SK-N-SH treated with all-trans-retinoic acid at 6 μM for 48 hours (cell line): ENCODE data around the gene KRT83.

Experiments used
- ATAC-seq: fragments of 200-7000 bp; cut with Tn5 transposase; 3 replicates; pipeline ENCODE4 v1.9.1; 2020; ENCODE audit warnings: mild to moderate bottlenecking, moderate library complexity
- ARNTL ChIP-seq: fragments of 450-650 bp; formaldehyde crosslinking; IDR thresholded peaks from 2 replicates; pipeline ENCODE4 v1.5.0; 2020; ENCODE audit warnings: low read depth, mild to moderate bottlenecking, moderate library complexity, borderline replicate concordance
- BACH2 ChIP-seq: fragments of 250-450 bp; sonication (Bioruptor Pico); IDR thresholded peaks from 2 replicates; pipeline ENCODE4 v1.9.0; 2021; ENCODE audit warnings: mild to moderate bottlenecking, borderline replicate concordance
- CREB5 ChIP-seq: fragments of 250-450 bp; sonication (Bioruptor Pico); IDR thresholded peaks from 2 replicates; pipeline ENCODE4 v1.5.1; 2020; ENCODE audit warnings: low read depth, mild to moderate bottlenecking, moderate library complexity
- CSDC2 ChIP-seq: fragments of 250-450 bp; sonication (Bioruptor Pico); IDR thresholded peaks from 2 replicates; pipeline ENCODE4 v1.5.0; 2020; ENCODE audit warnings: mild to moderate bottlenecking, moderate library complexity
- CSRNP3 ChIP-seq: fragments of 250-450 bp; sonication (Bioruptor Pico); IDR thresholded peaks from 2 replicates; pipeline ENCODE4 v1.5.1; 2021; ENCODE audit warnings: mild to moderate bottlenecking, moderate library complexity
- ESRRG ChIP-seq: fragments of 250-450 bp; sonication (Bioruptor Pico); IDR thresholded peaks from 2 replicates; pipeline ENCODE4 v1.6.1; 2021; ENCODE audit warnings: mild to moderate bottlenecking
- GLIS3 ChIP-seq: fragments of 250-450 bp; sonication (Bioruptor Pico); IDR thresholded peaks from 2 replicates; pipeline ENCODE4 v1.5.0; 2020; ENCODE audit warnings: mild to moderate bottlenecking, moderate library complexity
- ISL1 ChIP-seq: fragments of 250-450 bp; sonication (Bioruptor Pico); IDR thresholded peaks from 2 replicates; pipeline ENCODE4 v2.1.2; 2022; ENCODE audit warnings: mild to moderate bottlenecking, moderate library complexity
- OSR1 ChIP-seq: fragments of 250-450 bp; sonication (Bioruptor Pico); IDR thresholded peaks from 2 replicates; pipeline ENCODE4 v1.8.0; 2022; ENCODE audit warnings: moderate library complexity, mild to moderate bottlenecking, inconsistent platforms
- PATZ1 ChIP-seq: fragments of 250-450 bp; sonication (Bioruptor Pico); IDR thresholded peaks from 2 replicates; pipeline ENCODE4 v1.8.0; 2020; ENCODE audit warnings: mild to moderate bottlenecking, moderate library complexity, borderline replicate concordance
- POU6F1 ChIP-seq: fragments of 250-450 bp; sonication (Bioruptor Pico); IDR thresholded peaks from 2 replicates; pipeline ENCODE4 v1.8.0; 2021; ENCODE audit warnings: low read depth, mild to moderate bottlenecking, moderate library complexity, borderline replicate concordance
- PPARA ChIP-seq: fragments of 250-450 bp; sonication (Bioruptor Pico); IDR thresholded peaks from 2 replicates; pipeline ENCODE4 v1.5.0; 2020; ENCODE audit warnings: mild to moderate bottlenecking, borderline replicate concordance
- RARB ChIP-seq: fragments of 250-450 bp; sonication (Bioruptor Pico); IDR thresholded peaks from 2 replicates; pipeline ENCODE4 v1.8.0; 2021; ENCODE audit warnings: mild to moderate bottlenecking, moderate library complexity
- SNAI2 ChIP-seq: fragments of 250-450 bp; sonication (Bioruptor Pico); IDR thresholded peaks from 2 replicates; pipeline ENCODE4 v1.5.0; 2020; ENCODE audit warnings: mild to moderate bottlenecking, moderate library complexity
- TCF4 ChIP-seq: fragments of 250-450 bp; sonication (Bioruptor Pico); IDR thresholded peaks from 2 replicates; pipeline ENCODE4 v1.8.0; 2021; ENCODE audit warnings: mild to moderate bottlenecking, moderate library complexity, borderline replicate concordance
- TOX ChIP-seq: fragments of 250-450 bp; sonication (Bioruptor Pico); IDR thresholded peaks from 2 replicates; pipeline ENCODE4 v1.8.0; 2021; ENCODE audit warnings: mild to moderate bottlenecking, moderate library complexity, borderline replicate concordance
- TSHZ2 ChIP-seq: fragments of 250-450 bp; sonication (Bioruptor Pico); IDR thresholded peaks from 2 replicates; pipeline ENCODE4 v1.5.0; 2020; ENCODE audit warnings: mild to moderate bottlenecking, moderate library complexity
- ZC3H10 ChIP-seq: fragments of 250-450 bp; sonication (Bioruptor Pico); IDR thresholded peaks from 2 replicates; pipeline ENCODE4 v1.5.1; 2021; ENCODE audit warnings: mild to moderate bottlenecking, moderate library complexity
- ZFP3 ChIP-seq: fragments of 250-450 bp; sonication (Bioruptor Pico); IDR thresholded peaks from 2 replicates; pipeline ENCODE4 v1.5.0; 2020; ENCODE audit warnings: mild to moderate bottlenecking, moderate library complexity
- ZFP30 ChIP-seq: fragments of 450-650 bp; formaldehyde crosslinking; IDR thresholded peaks from 2 replicates; pipeline ENCODE4 v1.5.0; 2022; ENCODE audit warnings: mild to moderate bottlenecking, moderate library complexity
- ZNF565 ChIP-seq: fragments of 450-650 bp; formaldehyde crosslinking; conservative IDR thresholded peaks from 2 replicates; pipeline ENCODE4 v1.5.0; 2020; ENCODE audit warnings: low read depth, mild to moderate bottlenecking, moderate library complexity
- ZNF70 ChIP-seq: fragments of 450-650 bp; formaldehyde crosslinking; IDR thresholded peaks from 2 replicates; pipeline ENCODE4 v1.5.0; 2020; ENCODE audit warnings: mild to moderate bottlenecking, moderate library complexity
- ZNF8 ChIP-seq: fragments of 450-650 bp; formaldehyde crosslinking; IDR thresholded peaks from 2 replicates; pipeline ENCODE4 v1.5.0; 2020; ENCODE audit warnings: mild to moderate bottlenecking, moderate library complexity

The KRT83 gene

GRCh38 chr12:52267266-52267665, 53.9 kb downstream of the KRT83 start:
- TF ChIP-seq ZNF8, result no peak
- TF ChIP-seq ISL1 (CRISPR knock-in tag), result no peak
- no peak for TF ChIP-seq CSRNP3 (CRISPR knock-in tag)
- TF ChIP-seq RARB (CRISPR knock-in tag), result no peak
- TF ChIP-seq OSR1 (CRISPR knock-in tag), result no peak
- TF ChIP-seq PATZ1 (CRISPR knock-in tag), result no peak
- TF ChIP-seq TOX (CRISPR knock-in tag), result no peak
- TF ChIP-seq ESRRG (CRISPR knock-in tag), result no peak
- no peak for TF ChIP-seq CSDC2 (CRISPR knock-in tag)
- TF ChIP-seq ZFP3 (CRISPR knock-in tag), result no peak
- TF ChIP-seq ZFP30 (CRISPR knock-in tag), result no peak
- no peak for TF ChIP-seq GLIS3 (CRISPR knock-in tag)
- TF ChIP-seq POU6F1, result no peak
- TF ChIP-seq BACH2 (CRISPR knock-in tag), result no peak
- TF ChIP-seq ZC3H10 (CRISPR knock-in tag), result no peak
- no peak for TF ChIP-seq TCF4 (CRISPR knock-in tag)
- ATAC-seq, result no peak

GRCh38 chr12:52266514-52266913, 54.7 kb downstream of the KRT83 start:
- TF ChIP-seq SNAI2 (CRISPR knock-in tag) (no peak), CREB5 (CRISPR knock-in tag) (no peak), CSRNP3 (CRISPR knock-in tag) (no peak), ZNF565 (CRISPR knock-in tag) (no peak), OSR1 (CRISPR knock-in tag) (no peak), ZFP30 (CRISPR knock-in tag) (no peak), PPARA (CRISPR knock-in tag) (no peak), BACH2 (CRISPR knock-in tag) (no peak), TSHZ2 (CRISPR knock-in tag) (no peak), CSDC2 (CRISPR knock-in tag) (no peak), ZFP3 (CRISPR knock-in tag) (no peak), GLIS3 (CRISPR knock-in tag) (no peak), ZNF8 (no peak), ARNTL (CRISPR knock-in tag) (no peak), TCF4 (CRISPR knock-in tag) (no peak), ZNF70 (CRISPR knock-in tag) (no peak), POU6F1 (no peak), TOX (CRISPR knock-in tag) (no peak), ZC3H10 (CRISPR knock-in tag) (no peak)

More at GRCh38 chr12:52266514-52266913, 54.7 kb downstream of the KRT83 start:
- no peak for ATAC-seq
